Measurements from ENCODE around the gene PROCA1. TPM values are rescaled to one million over a fixed set of nuclear protein-coding genes. Genes with fewer than 3 reads are reported as not detected.

The PROCA1 gene
- total and polyA plus RNA-seq, 2 of the 8 experiments (the other 6 are each of a cell fraction or from before 2014, with no cell fraction given), result 21.2 to 26.3 TPM

GRCh38 chr17:28705074-28705659, 6.5 kb downstream of the PROCA1 start:
- H4K20me1 ChIP-seq (replicated peaks in 1 of 2; ENCODE audit: control insufficient read depth in 1 of 2, insufficient read depth in 2 of 2, low read length in 2 of 2), result peaks cover 9 to 17% of the 10 kb centered on the region in 2 experiments
- peaks cover 0 to 12% of the 10 kb centered on the region in 2 experiments; a peak in 2 of 4 replicates for H3K79me2 ChIP-seq (ENCODE audit: control insufficient read depth in 1 of 2, insufficient read depth in 2 of 2, low read length in 2 of 2)
- no peak overlapping the region for H3K4ac ChIP-seq (replicated peaks; ENCODE audit: insufficient read length, low read depth, low read length)
- FAIRE-seq (no peak), DNase-seq (ENCODE audit: low read depth in 1 of 2, low spot score in 2 of 2) (no peak)
- H2BK120ac ChIP-seq (replicated peaks; ENCODE audit: low read depth, low read length), result no peak overlapping the region
- TF ChIP-seq PHF8 (conservative IDR thresholded peaks at IDR 0.05; ENCODE audit: low read depth, low read length) (no peak), SP1 (IDR thresholded peaks at IDR 0.05; ENCODE audit: low read depth, low read length) (no peak), SP2 (IDR thresholded peaks at IDR 0.05; ENCODE audit: low read length) (no peak), SIRT6 (IDR thresholded peaks at IDR 0.05; ENCODE audit: low read length) (no peak), NANOG (IDR thresholded peaks at IDR 0.05; ENCODE audit: insufficient read depth, low read depth, low read length, poor library complexity, severe bottlenecking) (no peak), ATF2 (IDR thresholded peaks at IDR 0.05; ENCODE audit: low read length) (no peak), HDAC2 (IDR thresholded peaks at IDR 0.05; ENCODE audit: borderline replicate concordance in 1 of 2, low read depth in 2 of 2, low read length in 2 of 2) (no peak), EP300 (IDR thresholded peaks at IDR 0.05; ENCODE audit: borderline replicate concordance in 1 of 2, low read depth in 2 of 2, low read length in 2 of 2) (no peak)
- H4K91ac ChIP-seq (replicated peaks; ENCODE audit: insufficient read length, low read length), result no peak overlapping the region
- H3K14ac ChIP-seq (ENCODE audit: insufficient read length), result no peak overlapping the region
- ChIA-PET POLR2A (ENCODE audit: partially characterized antibody) (interaction anchor here (0.5 to 4.8 kb wide), 22 partner anchors 11 to 186 kb away, joined by 3 to 47 read pairs (median 4); partner anchors contain the start of genes BLTP2, RPL23A, SDF2 and SUPT6H), CTCF (ENCODE audit: partially characterized antibody) (interaction anchor here (0.6 to 1.7 kb wide), 4 partner anchors 14 to 58 kb away, joined by 3 to 5 read pairs (median 4); no protein-coding TSS in a partner anchor)
- no peak overlapping the region; the same call in 1 of the 2 replicates for H2BK5ac ChIP-seq (ENCODE audit: low read depth, low read length)
- no peaks in the 10 kb centered on the region for H3K27me3 ChIP-seq (replicated peaks in 1 of 4; ENCODE audit: control insufficient read depth in 3 of 4, extremely low read depth in 1 of 4, insufficient read depth in 3 of 4, low read length in 3 of 4)
- H2BK15ac ChIP-seq (ENCODE audit: low read length), result no peak overlapping the region
- H3K27ac ChIP-seq (ENCODE audit: low read depth, low read length), result no peak overlapping the region
- H2AFZ ChIP-seq (ENCODE audit: low read length), result no peak overlapping the region
- no peak overlapping the region for H3K56ac ChIP-seq (replicated peaks; ENCODE audit: insufficient read length, low read depth, low read length)
- no peak overlapping the region for H3K23ac ChIP-seq (ENCODE audit: insufficient read length)
- no peaks in the 10 kb centered on the region for H3K9me3 ChIP-seq (ENCODE audit: insufficient read depth in 2 of 2, low read depth in 1 of 2, low read length in 1 of 2)
- H3K36me3 ChIP-seq (ENCODE audit: control insufficient read depth in 2 of 4, insufficient read depth in 4 of 4, low read length in 3 of 4), result peaks cover 12 to 31% (median 26%) of the 10 kb centered on the region in 4 experiments
- 82% methylated on average over 5 of the region's 5 CpGs; no CpG with 5 or more reads in 1 of the 2 experiments for WGBS, 2 experiments (ENCODE audit: extremely low coverage in 1 of 2, insufficient coverage in 1 of 2, insufficient read length in 1 of 2, insufficient replicate concordance in 2 of 2, low coverage in 1 of 2, low lambda C conversion rate in 2 of 2, missing lambda C conversion rate in 1 of 2)
- no peak overlapping the region for H2AK5ac ChIP-seq (ENCODE audit: low read depth, low read length)
- no peak overlapping the region for H3K9ac ChIP-seq (replicated peaks in 1 of 4; ENCODE audit: extremely low read depth in 1 of 4, low read depth in 3 of 4, low read length in 3 of 4)
- H2BK12ac ChIP-seq (ENCODE audit: low read depth, low read length), result no peak overlapping the region
- H3K23me2 ChIP-seq (ENCODE audit: low read depth, low read length), result no peaks in the 10 kb centered on the region
- H3K4me1 ChIP-seq (replicated peaks in 1 of 4; ENCODE audit: control insufficient read depth in 3 of 4, insufficient read depth in 4 of 4, low read length in 3 of 4), result peaks cover 0 to 11% (median 6%) of the 10 kb centered on the region in 4 experiments; a peak in 4 of 7 replicates
- no peak overlapping the region for H3K4me2 ChIP-seq (ENCODE audit: insufficient read depth in 1 of 2, low read depth in 2 of 2, low read length in 2 of 2)
- no peak overlapping the region for H3K18ac ChIP-seq (ENCODE audit: extremely low read depth, low read length)
- peaks cover 3% of the 10 kb centered on the region; the same call in 1 of the 2 replicates for H3K79me1 ChIP-seq (ENCODE audit: low read depth, low read length)
- H2BK20ac ChIP-seq (ENCODE audit: low read length), result no peak overlapping the region
- H3K4me3 ChIP-seq (ENCODE audit: extremely low read depth in 1 of 4, insufficient read depth in 2 of 4, low read depth in 3 of 4, low read length in 4 of 4), result no peak overlapping the region
- H4K8ac ChIP-seq (ENCODE audit: extremely low read depth, insufficient read depth, low read length), result no peak overlapping the region
- H4K5ac ChIP-seq (ENCODE audit: insufficient read length, low read depth, low read length), result no peak overlapping the region
